Type B pancreatic cell (in vitro differentiated cells): ENCODE data around the gene GRIP1. TPM values are rescaled to one million over a fixed set of nuclear protein-coding genes. Genes with fewer than 3 reads are reported as not detected.

Experiments
- DNase-seq: peaks from one replicate; pipeline ENCODE4 v3.0.0; 2021; ENCODE audit warnings: mixed read lengths; ENCODE audit not compliant: unreplicated experiment; ENCODE audit errors: extremely low spot score
- H3K27ac Mint-ChIP-seq: 2 replicates; pipeline ENCODE4 v1.8.0; 2021; ENCODE audit warnings: mild to moderate bottlenecking, mixed read lengths
- H3K27me3 Mint-ChIP-seq: 2 replicates; pipeline ENCODE4 v1.8.0; 2021; ENCODE audit warnings: mixed read lengths
- H3K36me3 Mint-ChIP-seq: 2 replicates; pipeline ENCODE4 v1.8.0; 2021; ENCODE audit warnings: mixed read lengths
- H3K4me1 Mint-ChIP-seq: one replicate; pipeline ENCODE4 v1.8.0; 2021; ENCODE audit warnings: mixed read lengths; ENCODE audit not compliant: unreplicated experiment
- H3K4me3 Mint-ChIP-seq: 2 replicates; pipeline ENCODE4 v1.8.0; 2021; ENCODE audit warnings: mild to moderate bottlenecking, mixed read lengths
- H3K9me3 Mint-ChIP-seq: 2 replicates; pipeline ENCODE4 v1.8.0; 2021; ENCODE audit warnings: mixed read lengths
- CTCF ChIP-seq: fragments of 200-600 bp; sonication (generic); conservative IDR thresholded peaks from 2 replicates; pipeline ENCODE4 v1.5.0; 2021; ENCODE audit warnings: antibody characterized with exemption, mild to moderate bottlenecking
- total RNA-seq: library from RNA; stranded (reverse); gene quantifications from 2 replicates; pipeline ENCODE4 v1.2.1, GENCODE V29; 2021; ENCODE audit warnings: low replicate concordance

The GRIP1 gene
- total RNA-seq, 1 donor from 2014 or later: 29.0 TPM

- Mint-ChIP-seq H3K4me3 (no peak overlapping the region), H3K36me3 (no peaks in the 10 kb centered on the region), H3K4me1 (peaks cover 11% of the 10 kb centered on the region), H3K27me3 (no peaks in the 10 kb centered on the region), H3K27ac (no peak overlapping the region), H3K9me3 (no peaks in the 10 kb centered on the region)
- TF ChIP-seq CTCF: no peak
- no peak for DNase-seq
These were observed 60.9 kb downstream of the GRIP1 start for GRCh38 chr12:66617991-66618390.

GRCh38 chr12:66612090-66612775 lies 66.6 kb downstream of the GRIP1 start:
- no peak for TF ChIP-seq CTCF
- H3K4me3 Mint-ChIP-seq: no peak overlapping the region

GRCh38 chr12:66607147-66607546 lies 71.7 kb downstream of the GRIP1 start:
- H3K27me3 Mint-ChIP-seq: peaks cover 3% of the 10 kb centered on the region
- H3K4me3 Mint-ChIP-seq: no peak overlapping the region
- H3K36me3 Mint-ChIP-seq: no peaks in the 10 kb centered on the region
- DNase-seq: no peak
- H3K27ac Mint-ChIP-seq: no peak overlapping the region
- H3K4me1 Mint-ChIP-seq: peaks cover 3% of the 10 kb centered on the region
- no peak for TF ChIP-seq CTCF
- H3K9me3 Mint-ChIP-seq: no peaks in the 10 kb centered on the region

More at GRCh38 chr12:66612090-66612775, 66.6 kb downstream of the GRIP1 start:
- Mint-ChIP-seq H3K27ac (no peak overlapping the region), H3K4me1 (peaks cover 5% of the 10 kb centered on the region), H3K27me3 (peaks cover 3% of the 10 kb centered on the region), H3K36me3 (no peaks in the 10 kb centered on the region), H3K9me3 (no peaks in the 10 kb centered on the region)
- DNase-seq: no peak

- H3K27me3 Mint-ChIP-seq: peaks cover 3% of the 10 kb centered on the region
- no peak for DNase-seq
- no peaks in the 10 kb centered on the region for H3K9me3 Mint-ChIP-seq
- no peaks in the 10 kb centered on the region for H3K36me3 Mint-ChIP-seq
- no peak overlapping the region for H3K4me3 Mint-ChIP-seq
- no peak overlapping the region for H3K27ac Mint-ChIP-seq
- H3K4me1 Mint-ChIP-seq: peaks cover 3% of the 10 kb centered on the region
- TF ChIP-seq CTCF: no peak
These were observed 73.6 kb downstream of the GRIP1 start for GRCh38 chr12:66605293-66605692.

- Mint-ChIP-seq H3K4me3 (no peak overlapping the region), H3K36me3 (no peaks in the 10 kb centered on the region), H3K4me1 (peaks cover 3% of the 10 kb centered on the region), H3K27ac (no peak overlapping the region), H3K27me3 (peaks cover 3% of the 10 kb centered on the region), H3K9me3 (no peaks in the 10 kb centered on the region)
- no peak for TF ChIP-seq CTCF
- DNase-seq: no peak
These were observed 74.8 kb downstream of the GRIP1 start for GRCh38 chr12:66603981-66604479.
